GM20000 (cell line): Measurements from ENCODE around the gene DCC.

Experiments
- DNase-seq: peaks from one replicate; pipeline ENCODE4 v3.0.0; 2012; ENCODE audit warnings: low spot score
- TF ChIP-seq, protein P1 (sequence below): IDR thresholded peaks from 2 replicates; pipeline ENCODE4 v1.5.1; 2012; ENCODE audit warnings: mild to moderate bottlenecking, control low read depth; ENCODE audit errors: extremely low read depth, missing control alignments

Gene DCC

DNA sequence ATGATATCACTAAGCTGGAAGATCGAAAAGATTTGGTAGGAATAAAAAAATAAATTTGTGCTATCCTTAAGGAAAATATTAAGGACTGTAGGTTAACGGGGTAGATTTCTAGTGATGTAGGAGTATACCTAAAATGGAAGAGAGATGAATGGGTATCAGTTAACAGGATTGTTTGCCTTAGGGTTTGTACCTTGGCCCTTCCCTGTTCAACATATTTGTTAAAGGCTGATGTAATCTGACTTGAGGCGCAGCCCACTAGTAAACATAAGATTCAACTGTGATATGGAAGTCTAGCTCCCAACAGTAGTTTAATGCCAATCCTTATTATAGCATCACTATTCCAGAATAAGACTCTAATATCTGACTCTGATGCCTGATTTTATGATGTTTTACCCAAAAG lies 685.2 kb downstream of the DCC start:
- DNase-seq = no peak
- TF ChIP-seq, protein P1, sequence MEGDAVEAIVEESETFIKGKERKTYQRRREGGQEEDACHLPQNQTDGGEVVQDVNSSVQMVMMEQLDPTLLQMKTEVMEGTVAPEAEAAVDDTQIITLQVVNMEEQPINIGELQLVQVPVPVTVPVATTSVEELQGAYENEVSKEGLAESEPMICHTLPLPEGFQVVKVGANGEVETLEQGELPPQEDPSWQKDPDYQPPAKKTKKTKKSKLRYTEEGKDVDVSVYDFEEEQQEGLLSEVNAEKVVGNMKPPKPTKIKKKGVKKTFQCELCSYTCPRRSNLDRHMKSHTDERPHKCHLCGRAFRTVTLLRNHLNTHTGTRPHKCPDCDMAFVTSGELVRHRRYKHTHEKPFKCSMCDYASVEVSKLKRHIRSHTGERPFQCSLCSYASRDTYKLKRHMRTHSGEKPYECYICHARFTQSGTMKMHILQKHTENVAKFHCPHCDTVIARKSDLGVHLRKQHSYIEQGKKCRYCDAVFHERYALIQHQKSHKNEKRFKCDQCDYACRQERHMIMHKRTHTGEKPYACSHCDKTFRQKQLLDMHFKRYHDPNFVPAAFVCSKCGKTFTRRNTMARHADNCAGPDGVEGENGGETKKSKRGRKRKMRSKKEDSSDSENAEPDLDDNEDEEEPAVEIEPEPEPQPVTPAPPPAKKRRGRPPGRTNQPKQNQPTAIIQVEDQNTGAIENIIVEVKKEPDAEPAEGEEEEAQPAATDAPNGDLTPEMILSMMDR = no peak

GRCh38 chr18:53028565-53028964 lies 688.6 kb downstream of the DCC start:
- no peak for DNase-seq
- TF ChIP-seq, protein P1 = no peak

DNA sequence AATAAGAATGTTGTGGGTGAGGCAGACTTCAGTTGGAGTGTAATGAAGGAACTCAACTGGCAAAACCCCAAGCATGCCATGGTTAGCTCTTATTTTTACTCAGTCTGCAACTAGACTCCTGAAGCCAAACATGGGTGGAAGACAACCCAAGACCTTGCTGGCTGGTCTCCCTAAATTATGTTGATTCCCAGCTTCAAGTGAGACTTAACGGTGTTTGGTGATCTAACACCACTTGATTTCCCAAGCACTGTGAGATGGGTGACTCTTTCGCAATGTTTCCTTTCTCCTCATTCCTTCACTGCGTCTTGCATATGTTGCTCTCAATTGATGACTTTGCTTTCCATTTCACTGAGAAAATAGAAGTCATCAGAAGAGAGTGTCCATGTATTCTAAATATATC lies 693.1 kb downstream of the DCC start:
- TF ChIP-seq, protein P1 = no peak
- DNase-seq = no peak

- TF ChIP-seq, protein P1 = no peak
These were observed 698.6 kb downstream of the DCC start for GRCh38 chr18:53038608-53039007.

DNA sequence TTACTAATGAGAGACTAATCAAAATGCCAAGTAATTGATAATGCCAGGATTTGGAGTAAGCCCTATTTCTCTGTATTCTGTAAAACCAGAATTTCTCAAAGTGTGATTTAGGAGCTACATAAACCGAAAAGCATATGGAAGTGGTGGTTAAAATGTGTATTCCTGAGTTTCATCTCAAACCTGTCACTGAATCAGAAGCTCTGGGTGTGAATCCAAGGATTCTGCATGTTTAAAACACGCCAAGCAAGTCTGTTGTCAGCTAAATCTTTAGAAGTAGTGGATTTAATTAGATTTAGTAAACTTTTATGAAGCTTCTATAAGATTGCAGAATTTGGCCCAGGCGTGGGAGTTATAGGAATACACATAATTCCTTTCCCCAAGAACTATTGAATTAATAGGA lies 700.3 kb downstream of the DCC start:
- DNase-seq = no peak
- TF ChIP-seq, protein P1 = no peak

More at GRCh38 chr18:53038608-53039007, 698.6 kb downstream of the DCC start:
- DNase-seq = no peak

DNA sequence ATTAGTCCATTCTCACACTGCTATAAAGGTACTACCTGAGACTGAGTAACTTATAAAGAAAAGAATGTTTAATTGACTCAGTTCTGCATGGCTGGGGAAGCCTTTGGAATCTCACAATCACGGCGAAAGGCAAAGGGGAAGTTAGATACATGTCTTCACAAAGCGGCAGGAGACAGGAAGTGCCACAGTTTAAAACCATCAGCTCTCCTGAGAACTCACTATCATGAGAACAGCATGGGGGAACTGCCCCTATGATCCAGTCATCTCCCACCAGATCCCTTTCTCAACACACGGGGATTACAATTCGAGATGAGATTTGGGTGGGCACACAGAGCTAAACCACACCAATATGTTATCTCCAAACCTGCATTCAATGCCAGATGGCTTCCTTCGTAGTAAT lies 716.1 kb downstream of the DCC start:
- DNase-seq = no peak
- TF ChIP-seq, protein P1 = no peak

GRCh38 chr18:53070788-53071187 lies 730.8 kb downstream of the DCC start:
- TF ChIP-seq, protein P1 = no peak
- DNase-seq = no peak

DNA sequence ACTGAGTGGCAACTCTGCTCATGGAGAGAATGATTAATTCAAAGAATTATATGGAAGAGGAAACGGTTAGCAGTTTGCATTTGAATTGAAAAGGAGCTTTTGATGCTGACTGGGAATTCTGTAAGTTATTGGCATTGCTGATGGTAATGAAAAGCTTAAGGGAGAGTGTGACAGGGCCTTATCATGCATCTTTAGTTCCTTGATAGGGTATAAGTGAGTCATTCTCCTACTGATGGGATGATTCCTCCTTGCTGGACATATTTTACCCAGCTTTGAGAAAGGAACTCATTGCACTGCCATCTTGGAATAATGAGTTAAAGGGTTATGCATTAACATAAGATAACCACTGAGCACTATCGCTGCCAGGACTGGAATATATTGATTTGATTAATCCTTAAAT lies 740.7 kb downstream of the DCC start:
- DNase-seq = no peak
- TF ChIP-seq, protein P1 = no peak
